Neural progenitor cell (in vitro differentiated cells): ENCODE data around the gene CRB2. TPM values are rescaled to one million over a fixed set of nuclear protein-coding genes. Genes with fewer than 3 reads are reported as not detected.
A peak's percentile ranks its signal among the peaks of the same experiment; 100 is the strongest.

Experiments
- DNase-seq: peaks from one replicate; pipeline ENCODE4 v3.0.0-alpha.2; 2016; ENCODE audit warnings: low spot score
- H2AFZ ChIP-seq: fragments of 200-600 bp; sonication (generic); replicated peaks from 2 replicates; pipeline ENCODE4 v1.6.1; 2016; ENCODE audit warnings: antibody characterized with exemption
- H3F3A ChIP-seq: fragments of 200-600 bp; sonication (generic); 2 replicates; pipeline ENCODE4 v1.6.1; 2016; ENCODE audit warnings: antibody characterized with exemption, low read depth
- H3K27ac ChIP-seq: fragments of 200-600 bp; sonication (generic); 2 replicates; pipeline ENCODE4 v1.5.1; 2016; ENCODE audit warnings: mild to moderate bottlenecking
- H3K27me3 ChIP-seq: fragments of 200-600 bp; sonication (generic); 2 replicates; pipeline ENCODE4 v1.6.1; 2016; ENCODE audit warnings: mild to moderate bottlenecking, moderate library complexity
- H3K36me3 ChIP-seq: fragments of 200-600 bp; sonication (generic); 2 replicates; pipeline ENCODE4 v1.5.1; 2016
- H3K4me1 ChIP-seq: fragments of 200-600 bp; sonication (generic); 2 replicates; pipeline ENCODE4 v1.6.1; 2016; ENCODE audit warnings: mixed run types
- H3K4me2 ChIP-seq: fragments of 200-600 bp; sonication (generic); 2 replicates; pipeline ENCODE4 v1.6.1; 2016
- H3K4me3 ChIP-seq: fragments of 200-600 bp; sonication (generic); 2 replicates; pipeline ENCODE4 v1.5.1; 2016
- H3K79me2 ChIP-seq: fragments of 200-600 bp; sonication (generic); 2 replicates; pipeline ENCODE4 v1.6.1; 2016; ENCODE audit warnings: low read depth
- H3K9ac ChIP-seq: fragments of 200-600 bp; sonication (generic); 2 replicates; pipeline ENCODE4 v1.6.1; 2016
- H3K9me3 ChIP-seq: fragments of 200-600 bp; sonication (generic); 2 replicates; pipeline ENCODE4 v1.5.1; 2016; ENCODE audit warnings: low read depth
- H4K20me1 ChIP-seq: fragments of 200-600 bp; sonication (generic); 2 replicates; pipeline ENCODE4 v1.6.1; 2016; ENCODE audit warnings: low read depth
- H3K27ac Mint-ChIP-seq: 3 replicates; pipeline ENCODE4 v1.8.0; 2021; ENCODE audit warnings: mixed read lengths
- H3K27me3 Mint-ChIP-seq: 2 replicates; pipeline ENCODE4 v1.8.0; 2022; ENCODE audit warnings: low read depth, mild to moderate bottlenecking, inconsistent platforms, moderate library complexity, mixed read lengths; ENCODE audit not compliant: insufficient read depth
- H3K36me3 Mint-ChIP-seq: 3 replicates; pipeline ENCODE4 v1.8.0; 2021; ENCODE audit warnings: mixed read lengths
- H3K4me1 Mint-ChIP-seq: 3 replicates; pipeline ENCODE4 v1.8.0; 2021; ENCODE audit warnings: mixed read lengths
- H3K4me3 Mint-ChIP-seq: 3 replicates; pipeline ENCODE4 v1.8.0; 2021; ENCODE audit warnings: mild to moderate bottlenecking, moderate library complexity, mixed read lengths
- H3K9me3 Mint-ChIP-seq: 3 replicates; pipeline ENCODE4 v1.8.0; 2020; ENCODE audit warnings: mixed read lengths
- EZH2 ChIP-seq: fragments of 200-600 bp; sonication (generic); IDR thresholded peaks from 2 replicates; pipeline ENCODE4 v1.6.1; 2017; ENCODE audit warnings: antibody characterized with exemption, mild to moderate bottlenecking, moderate library complexity
- EZH2phosphoT487 ChIP-seq: fragments of 200-600 bp; sonication (generic); IDR thresholded peaks from 2 replicates; pipeline ENCODE4 v1.6.1; 2017; ENCODE audit warnings: antibody characterized with exemption
- total RNA-seq: library from RNA; depleted of rRNA; stranded (reverse); fragments of >200 nt; gene quantifications from 2 replicates; pipeline ENCODE4 v1.2.3, GENCODE V29; 2015; ENCODE audit warnings: low replicate concordance
- TF ChIP-seq, protein P1 (sequence below): fragments of 200-600 bp; sonication (generic); IDR thresholded peaks from 2 replicates; pipeline ENCODE4 v1.5.1; 2017; ENCODE audit warnings: antibody characterized with exemption, mild to moderate bottlenecking

The CRB2 gene
- total RNA-seq, 1 donor from 2014 or later, result 18.5 TPM

DNA sequence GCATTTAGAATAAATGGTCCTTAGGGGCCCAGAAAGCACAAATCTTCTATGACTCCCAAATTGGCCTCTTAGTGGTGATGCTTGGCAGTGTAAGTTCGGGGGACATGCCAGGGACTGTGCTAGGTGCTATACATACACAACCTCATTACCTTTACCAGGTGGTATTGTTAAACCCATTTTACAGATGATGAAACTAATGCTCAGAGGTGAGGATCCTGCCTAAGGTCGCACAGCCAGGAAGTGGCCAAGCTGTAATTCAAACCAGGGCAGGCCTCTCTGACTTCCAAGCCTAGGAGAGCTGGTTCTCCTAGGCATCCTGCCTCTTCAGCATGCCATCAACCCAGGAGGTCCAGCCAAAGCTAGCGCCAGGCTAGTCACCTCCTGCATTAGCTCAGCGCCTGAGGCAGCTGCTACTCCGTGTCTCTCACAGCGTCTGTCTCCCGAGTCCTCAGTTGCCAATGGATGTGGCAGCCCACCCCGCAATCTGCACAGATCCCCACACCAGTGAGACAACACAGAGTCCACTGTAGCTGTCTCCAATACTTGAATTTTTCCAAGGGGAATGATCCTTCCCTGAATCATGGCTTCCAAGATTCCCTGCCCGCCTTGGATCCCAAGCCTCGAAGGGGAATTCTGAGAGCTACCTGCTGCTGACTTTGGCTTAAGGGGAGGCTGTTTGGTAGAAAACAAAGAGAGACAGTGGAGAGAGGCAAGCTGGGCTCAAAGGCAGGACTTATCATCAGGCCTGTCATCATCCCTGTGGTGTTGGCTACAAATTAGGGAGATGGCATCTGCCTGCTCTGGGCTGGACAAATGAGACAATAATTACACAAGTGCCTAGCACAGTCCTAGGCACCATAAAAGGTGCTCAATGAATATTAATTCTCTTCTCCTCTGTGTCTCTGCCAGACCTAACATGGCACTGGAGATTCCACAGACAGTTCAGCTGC, 52.6 kb downstream of the CRB2 start:
- no peak overlapping the region for H3K4me3 ChIP-seq
- H3K27ac Mint-ChIP-seq, result no peak overlapping the region
- no peak overlapping the region for H2AFZ ChIP-seq
- no peaks in the 10 kb centered on the region for H3K9me3 ChIP-seq
- no peak overlapping the region for H3K27ac ChIP-seq
- no peaks in the 10 kb centered on the region for H3K36me3 ChIP-seq
- peaks cover 5% of the 10 kb centered on the region for H3K27me3 Mint-ChIP-seq
- peaks cover 37% of the 10 kb centered on the region for H4K20me1 ChIP-seq
- H3K79me2 ChIP-seq, result no peaks in the 10 kb centered on the region
- H3K4me1 ChIP-seq, result peaks cover 36% of the 10 kb centered on the region
- TF ChIP-seq, protein P1, sequence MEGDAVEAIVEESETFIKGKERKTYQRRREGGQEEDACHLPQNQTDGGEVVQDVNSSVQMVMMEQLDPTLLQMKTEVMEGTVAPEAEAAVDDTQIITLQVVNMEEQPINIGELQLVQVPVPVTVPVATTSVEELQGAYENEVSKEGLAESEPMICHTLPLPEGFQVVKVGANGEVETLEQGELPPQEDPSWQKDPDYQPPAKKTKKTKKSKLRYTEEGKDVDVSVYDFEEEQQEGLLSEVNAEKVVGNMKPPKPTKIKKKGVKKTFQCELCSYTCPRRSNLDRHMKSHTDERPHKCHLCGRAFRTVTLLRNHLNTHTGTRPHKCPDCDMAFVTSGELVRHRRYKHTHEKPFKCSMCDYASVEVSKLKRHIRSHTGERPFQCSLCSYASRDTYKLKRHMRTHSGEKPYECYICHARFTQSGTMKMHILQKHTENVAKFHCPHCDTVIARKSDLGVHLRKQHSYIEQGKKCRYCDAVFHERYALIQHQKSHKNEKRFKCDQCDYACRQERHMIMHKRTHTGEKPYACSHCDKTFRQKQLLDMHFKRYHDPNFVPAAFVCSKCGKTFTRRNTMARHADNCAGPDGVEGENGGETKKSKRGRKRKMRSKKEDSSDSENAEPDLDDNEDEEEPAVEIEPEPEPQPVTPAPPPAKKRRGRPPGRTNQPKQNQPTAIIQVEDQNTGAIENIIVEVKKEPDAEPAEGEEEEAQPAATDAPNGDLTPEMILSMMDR, result no peak
- TF ChIP-seq EZH2 (no peak), EZH2phosphoT487 (no peak)
- peaks cover 44% of the 10 kb centered on the region for H3K4me1 Mint-ChIP-seq
- H3F3A ChIP-seq, result peaks cover 18% of the 10 kb centered on the region
- DNase-seq, result no peak
- H3K36me3 Mint-ChIP-seq, result no peaks in the 10 kb centered on the region
- H3K4me3 Mint-ChIP-seq, result no peak overlapping the region
- no peak overlapping the region for H3K4me2 ChIP-seq
- no peaks in the 10 kb centered on the region for H3K9me3 Mint-ChIP-seq
- H3K9ac ChIP-seq, result no peak overlapping the region
- H3K27me3 ChIP-seq, result peaks cover 7% of the 10 kb centered on the region

DNA sequence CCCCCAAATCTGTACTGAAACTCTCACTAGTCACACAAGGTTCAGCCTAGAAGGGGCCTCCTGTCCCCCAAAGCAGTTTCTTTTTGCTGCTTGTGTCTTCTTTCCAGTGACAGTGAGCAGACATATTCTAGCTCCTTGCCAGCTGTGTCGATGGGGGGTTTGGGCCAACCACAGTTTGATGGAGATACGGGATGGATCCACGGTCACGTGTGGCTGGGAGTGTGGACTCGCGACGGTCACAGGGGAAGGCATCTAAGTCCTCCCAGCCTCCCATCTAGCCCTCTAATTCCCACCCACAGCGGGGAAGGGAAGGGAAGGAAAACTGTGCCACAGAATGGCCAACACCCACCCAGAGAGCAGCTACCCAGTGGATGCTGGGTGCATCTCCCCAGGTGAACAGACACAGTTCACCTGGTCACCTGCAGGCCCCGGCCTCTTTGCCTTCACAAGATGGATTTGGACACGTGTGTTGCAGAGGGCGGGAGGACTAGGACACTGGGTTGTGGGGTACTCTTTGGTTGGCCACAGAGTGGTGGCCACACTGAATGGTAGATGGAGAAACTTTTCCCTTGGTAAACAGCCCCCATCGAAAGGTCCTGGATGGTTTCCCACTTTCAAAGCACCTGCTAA, 54.4 kb downstream of the CRB2 start:
- Histone ChIP-seq H3K27me3 (peaks cover 7% of the 10 kb centered on the region), H2AFZ (no peak overlapping the region), H3K27ac (no peak overlapping the region), H3K4me1 (peaks cover 34% of the 10 kb centered on the region), H3K4me3 (no peak overlapping the region), H4K20me1 (peaks cover 31% of the 10 kb centered on the region), H3K79me2 (no peaks in the 10 kb centered on the region), H3K9me3 (no peaks in the 10 kb centered on the region), H3F3A (peaks cover 18% of the 10 kb centered on the region), H3K36me3 (no peaks in the 10 kb centered on the region), H3K9ac (no peak overlapping the region), H3K4me2 (no peak overlapping the region)
- TF ChIP-seq EZH2phosphoT487 (no peak), EZH2 (no peak)
- TF ChIP-seq, protein P1, result no peak
- H3K27ac Mint-ChIP-seq, result no peak overlapping the region
- no peak overlapping the region for H3K4me3 Mint-ChIP-seq
- peaks cover 5% of the 10 kb centered on the region for H3K27me3 Mint-ChIP-seq
- H3K4me1 Mint-ChIP-seq, result peaks cover 52% of the 10 kb centered on the region
- no peak for DNase-seq
- H3K36me3 Mint-ChIP-seq, result no peaks in the 10 kb centered on the region
- H3K9me3 Mint-ChIP-seq, result no peaks in the 10 kb centered on the region

DNA sequence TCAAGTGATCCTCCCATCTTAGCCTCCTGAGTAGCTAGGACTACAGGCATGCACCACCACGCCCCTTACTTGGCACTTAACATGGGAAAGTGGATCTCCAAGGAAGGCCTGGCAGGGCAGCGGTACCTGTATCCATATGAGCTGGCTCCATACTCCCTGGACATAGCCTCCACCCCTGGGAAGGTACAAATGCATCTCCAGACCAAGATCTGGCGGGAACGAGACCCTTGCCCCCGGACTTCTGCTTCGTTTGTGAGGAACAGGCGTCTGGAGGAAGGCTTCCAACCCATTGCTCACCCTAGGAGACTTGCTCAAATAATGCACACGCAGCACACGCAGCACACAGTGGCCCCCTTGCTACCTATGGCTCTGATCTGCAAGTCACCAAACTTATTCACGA, 55.2 kb downstream of the CRB2 start:
- Histone ChIP-seq H3K27me3 (peaks cover 4% of the 10 kb centered on the region), H3F3A (peaks cover 16% of the 10 kb centered on the region), H2AFZ (no peak overlapping the region), H3K4me1 (peaks cover 37% of the 10 kb centered on the region), H3K79me2 (no peaks in the 10 kb centered on the region), H3K9ac (no peak overlapping the region), H3K27ac (no peak overlapping the region), H3K4me3 (no peak overlapping the region), H4K20me1 (peaks cover 28% of the 10 kb centered on the region), H3K36me3 (no peaks in the 10 kb centered on the region), H3K4me2 (no peak overlapping the region), H3K9me3 (no peaks in the 10 kb centered on the region)
- DNase-seq, result no peak
- H3K9me3 Mint-ChIP-seq, result no peaks in the 10 kb centered on the region
- peaks cover 5% of the 10 kb centered on the region for H3K27me3 Mint-ChIP-seq
- H3K36me3 Mint-ChIP-seq, result no peaks in the 10 kb centered on the region
- H3K4me1 Mint-ChIP-seq, result peaks cover 49% of the 10 kb centered on the region
- peak overlapping the region; percentile 30 for H3K4me3 Mint-ChIP-seq
- no peak for TF ChIP-seq EZH2phosphoT487
- TF ChIP-seq EZH2, result no peak
- TF ChIP-seq, protein P1, result no peak
- H3K27ac Mint-ChIP-seq, result no peak overlapping the region
